Neuron (in vitro differentiated cells): Measurements from ENCODE around the gene PADI2.

Experiments
- H2AFZ ChIP-seq: one replicate; pipeline ENCODE4 v1.6.1; 2013; ENCODE audit warnings: low read depth, mild to moderate bottlenecking, inconsistent platforms, low read length, moderate library complexity
- H3K27me3 ChIP-seq: one replicate; pipeline ENCODE4 v1.6.1; 2013; ENCODE audit warnings: low read length; ENCODE audit not compliant: insufficient read depth
- H3K36me3 ChIP-seq: one replicate; pipeline ENCODE4 v1.6.1; 2013; ENCODE audit warnings: low read length; ENCODE audit not compliant: insufficient read depth
- H3K4me1 ChIP-seq: one replicate; pipeline ENCODE4 v1.6.1; 2013; ENCODE audit warnings: low read length; ENCODE audit not compliant: insufficient read depth
- H3K4me3 ChIP-seq: 2 replicates; pipeline ENCODE4 v1.5.1; 2013; ENCODE audit warnings: mild to moderate bottlenecking, low read length, moderate library complexity
- H3K9me3 ChIP-seq: one replicate; pipeline ENCODE4 v1.6.1; 2013; ENCODE audit warnings: low read length

PADI2 gene

GRCh38 chr1:17156108-17156507 is 36.9 kb upstream of the PADI2 start:
- no peaks in the 10 kb centered on the region for H3K27me3 ChIP-seq
- no peaks in the 10 kb centered on the region for H3K4me1 ChIP-seq
- H3K36me3 ChIP-seq: no peaks in the 10 kb centered on the region
- no peak overlapping the region for H2AFZ ChIP-seq
- H3K4me3 ChIP-seq: no peak overlapping the region
- H3K9me3 ChIP-seq: no peaks in the 10 kb centered on the region

- no peaks in the 10 kb centered on the region for H3K4me1 ChIP-seq
- H3K27me3 ChIP-seq: no peaks in the 10 kb centered on the region
- no peaks in the 10 kb centered on the region for H3K9me3 ChIP-seq
- H2AFZ ChIP-seq: no peak overlapping the region
- no peaks in the 10 kb centered on the region for H3K36me3 ChIP-seq
- no peak overlapping the region for H3K4me3 ChIP-seq
These were observed 36.1 kb upstream of the PADI2 start for GRCh38 chr1:17155257-17155920.

- no peaks in the 10 kb centered on the region for H3K36me3 ChIP-seq
- no peaks in the 10 kb centered on the region for H3K9me3 ChIP-seq
- H2AFZ ChIP-seq: no peak overlapping the region
- no peaks in the 10 kb centered on the region for H3K4me1 ChIP-seq
- peaks cover 7% of the 10 kb centered on the region for H3K27me3 ChIP-seq
- H3K4me3 ChIP-seq: no peak overlapping the region
These were observed 30.5 kb upstream of the PADI2 start for GRCh38 chr1:17149771-17150170.

GRCh38 chr1:17148950-17149608 is 29.8 kb upstream of the PADI2 start:
- H3K4me1 ChIP-seq: no peaks in the 10 kb centered on the region
- H3K27me3 ChIP-seq: peaks cover 7% of the 10 kb centered on the region
- no peaks in the 10 kb centered on the region for H3K36me3 ChIP-seq
- no peak overlapping the region for H2AFZ ChIP-seq
- no peaks in the 10 kb centered on the region for H3K9me3 ChIP-seq
- H3K4me3 ChIP-seq: no peak overlapping the region

- Histone ChIP-seq H3K9me3 (peaks cover 1% of the 10 kb centered on the region), H3K36me3 (no peaks in the 10 kb centered on the region)
These were observed 26.4 kb upstream of the PADI2 start for GRCh38 chr1:17145648-17146047.

GRCh38 chr1:17143760-17144159 is 24.5 kb upstream of the PADI2 start:
- Histone ChIP-seq H2AFZ (no peak overlapping the region), H3K9me3 (peaks cover 1% of the 10 kb centered on the region), H3K4me3 (no peak overlapping the region), H3K27me3 (peaks cover 7% of the 10 kb centered on the region), H3K36me3 (no peaks in the 10 kb centered on the region), H3K4me1 (no peaks in the 10 kb centered on the region)

More at GRCh38 chr1:17145648-17146047, 26.4 kb upstream of the PADI2 start:
- H3K27me3 ChIP-seq: peaks cover 7% of the 10 kb centered on the region
- no peak overlapping the region for H3K4me3 ChIP-seq
- no peaks in the 10 kb centered on the region for H3K4me1 ChIP-seq
- H2AFZ ChIP-seq: no peak overlapping the region

GRCh38 chr1:17141441-17142197 is 22.4 kb upstream of the PADI2 start:
- Histone ChIP-seq H3K4me1 (no peaks in the 10 kb centered on the region), H2AFZ (no peak overlapping the region), H3K9me3 (peaks cover 1% of the 10 kb centered on the region), H3K4me3 (no peak overlapping the region), H3K27me3 (peaks cover 4% of the 10 kb centered on the region), H3K36me3 (no peaks in the 10 kb centered on the region)

- no peaks in the 10 kb centered on the region for H3K4me1 ChIP-seq
- H3K27me3 ChIP-seq: peaks cover 2% of the 10 kb centered on the region
These were observed 21.0 kb upstream of the PADI2 start for GRCh38 chr1:17140279-17140678.

GRCh38 chr1:17139637-17140036 is 20.4 kb upstream of the PADI2 start:
- Histone ChIP-seq H2AFZ (no peak overlapping the region), H3K4me1 (no peaks in the 10 kb centered on the region), H3K9me3 (peaks cover 1% of the 10 kb centered on the region), H3K4me3 (no peak overlapping the region), H3K36me3 (no peaks in the 10 kb centered on the region), H3K27me3 (peaks cover 2% of the 10 kb centered on the region)

More at GRCh38 chr1:17140279-17140678, 21.0 kb upstream of the PADI2 start:
- H3K4me3 ChIP-seq: no peak overlapping the region
- H2AFZ ChIP-seq: no peak overlapping the region
- no peaks in the 10 kb centered on the region for H3K36me3 ChIP-seq
- H3K9me3 ChIP-seq: peaks cover 1% of the 10 kb centered on the region

- H3K4me1 ChIP-seq: no peaks in the 10 kb centered on the region
- no peaks in the 10 kb centered on the region for H3K36me3 ChIP-seq
- H3K9me3 ChIP-seq: no peaks in the 10 kb centered on the region
- no peak overlapping the region for H3K4me3 ChIP-seq
- H2AFZ ChIP-seq: no peak overlapping the region
- peaks cover 2% of the 10 kb centered on the region for H3K27me3 ChIP-seq
These were observed 18.2 kb upstream of the PADI2 start for GRCh38 chr1:17137441-17137840.

- Histone ChIP-seq H3K27me3 (peaks cover 2% of the 10 kb centered on the region), H2AFZ (no peak overlapping the region)
These were observed 17.7 kb upstream of the PADI2 start for GRCh38 chr1:17136936-17137335.

GRCh38 chr1:17136145-17136544 is 16.9 kb upstream of the PADI2 start:
- no peaks in the 10 kb centered on the region for H3K36me3 ChIP-seq
- no peak overlapping the region for H3K4me3 ChIP-seq
- no peaks in the 10 kb centered on the region for H3K9me3 ChIP-seq
- H2AFZ ChIP-seq: no peak overlapping the region
- H3K4me1 ChIP-seq: no peaks in the 10 kb centered on the region
- H3K27me3 ChIP-seq: peaks cover 2% of the 10 kb centered on the region

More at GRCh38 chr1:17136936-17137335, 17.7 kb upstream of the PADI2 start:
- Histone ChIP-seq H3K4me3 (no peak overlapping the region), H3K4me1 (no peaks in the 10 kb centered on the region), H3K9me3 (no peaks in the 10 kb centered on the region), H3K36me3 (no peaks in the 10 kb centered on the region)

- Histone ChIP-seq H3K27me3 (peaks cover 2% of the 10 kb centered on the region), H3K4me1 (no peaks in the 10 kb centered on the region), H3K4me3 (no peak overlapping the region), H3K9me3 (no peaks in the 10 kb centered on the region), H3K36me3 (no peaks in the 10 kb centered on the region), H2AFZ (no peak overlapping the region)
These were observed 16.3 kb upstream of the PADI2 start for GRCh38 chr1:17135530-17135929.
